HL-60 (cell line): ENCODE results near the gene SUSD1.

ENCODE experiments used
- CTCF ChIP-seq: IDR thresholded peaks from one replicate; pipeline ENCODE4 v1.5.1; 2011; ENCODE audit warnings: low read length, control low read depth, inconsistent platforms; ENCODE audit not compliant: insufficient read depth
- GABPA ChIP-seq: IDR thresholded peaks from 2 replicates; pipeline ENCODE4 v1.6.1; 2012; ENCODE audit warnings: low read depth
- POLR2AphosphoS5 ChIP-seq: IDR thresholded peaks from 2 replicates; pipeline ENCODE4 v1.6.1; 2012; ENCODE audit warnings: low read depth

DNA sequence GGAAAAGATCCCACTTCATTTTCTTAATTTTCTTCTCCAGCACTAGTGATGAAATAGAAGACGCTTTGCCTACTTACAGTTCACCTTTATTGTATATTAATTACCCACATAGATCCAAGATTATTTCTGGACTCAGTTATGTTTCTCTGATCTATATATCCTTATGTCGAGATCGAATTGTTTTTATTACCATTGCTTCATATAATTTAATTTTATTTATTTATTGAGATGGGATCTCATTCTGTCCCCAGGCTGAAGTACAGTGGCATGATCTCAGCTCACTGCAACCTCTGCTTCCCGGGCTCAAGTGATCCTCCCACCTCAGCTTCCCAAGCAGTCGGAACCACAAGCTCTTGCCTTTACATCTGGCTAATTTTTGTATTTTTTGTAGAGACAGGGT, 157.2 kb downstream of the SUSD1 start:
- TF ChIP-seq POLR2AphosphoS5 (no peak), CTCF (no peak), GABPA (no peak)
